Measurements from ENCODE around the gene MAST1.

DNA sequence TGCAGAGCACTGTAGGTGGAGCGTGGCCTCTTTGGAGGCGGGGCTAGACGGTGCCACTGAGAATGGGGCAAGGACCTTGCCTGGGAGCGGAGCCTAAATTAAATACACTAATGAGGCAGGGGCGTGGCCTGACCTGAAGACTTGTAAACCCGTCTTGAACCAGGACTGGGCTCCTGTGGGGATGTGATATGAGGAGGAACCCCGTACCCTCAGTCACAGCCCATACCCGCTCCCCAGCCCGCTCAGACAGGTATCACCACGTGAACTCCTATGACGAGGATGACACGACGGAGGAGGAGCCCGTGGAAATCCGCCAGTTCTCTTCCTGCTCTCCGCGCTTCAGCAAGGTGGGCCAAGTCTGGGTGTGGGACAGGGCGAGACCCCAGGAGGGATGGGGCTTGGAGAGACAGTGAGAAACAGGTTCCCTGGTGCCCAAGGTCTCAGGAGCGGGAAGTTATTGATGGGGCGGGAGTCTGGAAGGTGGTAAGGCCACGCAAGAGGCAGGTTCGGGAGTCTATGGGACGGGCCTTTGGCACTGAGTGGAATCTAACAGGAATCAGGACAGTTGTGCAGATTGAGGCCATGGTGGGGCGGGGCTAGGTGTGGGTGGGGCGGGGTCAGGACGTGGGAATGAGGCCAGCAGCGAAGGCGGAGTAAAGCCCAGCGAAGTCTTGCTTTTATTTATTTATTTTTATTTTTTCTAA, 28.3 kb downstream of the MAST1 start:
- TF ChIP-seq, protein P1, sequence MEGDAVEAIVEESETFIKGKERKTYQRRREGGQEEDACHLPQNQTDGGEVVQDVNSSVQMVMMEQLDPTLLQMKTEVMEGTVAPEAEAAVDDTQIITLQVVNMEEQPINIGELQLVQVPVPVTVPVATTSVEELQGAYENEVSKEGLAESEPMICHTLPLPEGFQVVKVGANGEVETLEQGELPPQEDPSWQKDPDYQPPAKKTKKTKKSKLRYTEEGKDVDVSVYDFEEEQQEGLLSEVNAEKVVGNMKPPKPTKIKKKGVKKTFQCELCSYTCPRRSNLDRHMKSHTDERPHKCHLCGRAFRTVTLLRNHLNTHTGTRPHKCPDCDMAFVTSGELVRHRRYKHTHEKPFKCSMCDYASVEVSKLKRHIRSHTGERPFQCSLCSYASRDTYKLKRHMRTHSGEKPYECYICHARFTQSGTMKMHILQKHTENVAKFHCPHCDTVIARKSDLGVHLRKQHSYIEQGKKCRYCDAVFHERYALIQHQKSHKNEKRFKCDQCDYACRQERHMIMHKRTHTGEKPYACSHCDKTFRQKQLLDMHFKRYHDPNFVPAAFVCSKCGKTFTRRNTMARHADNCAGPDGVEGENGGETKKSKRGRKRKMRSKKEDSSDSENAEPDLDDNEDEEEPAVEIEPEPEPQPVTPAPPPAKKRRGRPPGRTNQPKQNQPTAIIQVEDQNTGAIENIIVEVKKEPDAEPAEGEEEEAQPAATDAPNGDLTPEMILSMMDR (IDR thresholded peaks at IDR 0.05), result no peak
- TF ChIP-seq POLR2AphosphoS5 (IDR thresholded peaks at IDR 0.05) (no peak), EP300 (IDR thresholded peaks at IDR 0.05) (no peak)

Measured in stomach (tissue), 4 donors.